ENCODE results near the gene ZNF511.
"Not testable (repeated sequence)": the region's sequence is repeated elsewhere in the genome, so short reads cannot be mapped to it uniquely, and the experiment has no call there.

Gene ZNF511, protein sequence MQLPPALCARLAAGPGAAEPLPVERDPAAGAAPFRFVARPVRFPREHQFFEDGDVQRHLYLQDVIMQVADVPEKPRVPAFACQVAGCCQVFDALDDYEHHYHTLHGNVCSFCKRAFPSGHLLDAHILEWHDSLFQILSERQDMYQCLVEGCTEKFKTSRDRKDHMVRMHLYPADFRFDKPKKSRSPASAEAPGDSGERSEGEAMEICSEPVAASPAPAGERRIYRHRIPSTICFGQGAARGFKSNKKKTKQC

DNA sequence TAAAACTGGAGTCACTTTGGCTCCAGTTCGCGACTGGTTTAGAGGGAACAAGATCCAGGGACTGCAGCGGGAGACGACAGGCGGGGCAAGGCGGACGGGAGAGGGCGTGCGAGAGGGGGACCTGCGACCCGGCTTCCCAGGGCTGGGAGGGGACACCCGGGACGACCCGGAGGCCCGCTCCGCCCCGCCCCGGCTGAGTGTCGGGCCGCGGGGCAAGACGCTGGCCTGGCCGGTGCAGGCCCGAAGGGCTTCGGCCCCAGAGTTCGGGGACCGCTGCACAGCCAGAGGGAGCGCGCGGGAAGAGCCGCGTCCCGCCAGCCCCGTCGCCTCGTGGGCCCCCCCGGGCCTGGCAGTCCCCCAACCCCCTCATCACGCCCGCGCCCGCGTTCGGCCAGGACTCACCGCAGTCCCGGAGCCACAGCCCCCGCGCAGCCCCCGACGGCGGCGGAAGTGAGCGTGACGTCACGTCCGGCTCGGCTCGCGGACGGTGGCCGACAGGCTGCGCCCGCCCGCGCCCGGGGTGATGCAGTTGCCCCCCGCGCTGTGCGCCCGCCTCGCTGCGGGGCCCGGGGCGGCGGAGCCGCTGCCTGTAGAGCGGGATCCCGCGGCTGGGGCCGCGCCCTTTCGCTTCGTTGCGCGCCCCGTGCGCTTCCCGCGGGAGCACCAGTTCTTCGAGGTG lies at the start of gene ZNF511, which contains the start of gene TUBGCP2:
TSS of gene ZNF511 (plus strand) at position 494 of the 679 bp plus-strand sequence. CDS start at position 524, 30 bp downstream.
TSS of gene TUBGCP2 (minus strand) at position 452 of the 679 bp plus-strand sequence. CDS start 5,931 bp downstream, outside the sequence.
- peak; percentile 77 to 83 for DNase-seq

DNA sequence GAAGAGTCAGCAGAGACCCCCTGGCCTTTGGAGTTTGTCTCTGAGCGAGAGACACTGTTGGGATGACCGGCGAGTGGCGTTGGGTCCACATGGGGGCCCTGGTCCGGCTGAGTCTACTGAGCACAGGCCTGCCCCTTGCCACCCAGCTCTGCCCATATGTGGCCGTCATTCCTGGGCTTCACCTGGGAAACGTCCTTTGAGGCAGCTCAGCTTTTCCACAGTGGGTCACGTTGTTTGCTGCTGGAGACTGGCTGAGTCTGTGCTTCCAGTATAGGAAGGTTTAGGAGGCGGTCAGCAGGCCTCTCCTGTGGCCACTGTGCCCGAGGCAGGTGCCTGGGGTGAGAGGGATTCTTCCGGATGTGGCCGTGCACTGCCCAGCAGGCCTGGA lies 49.1 kb upstream of the ZNF511 start:
- DNase-seq: no peak

DNA sequence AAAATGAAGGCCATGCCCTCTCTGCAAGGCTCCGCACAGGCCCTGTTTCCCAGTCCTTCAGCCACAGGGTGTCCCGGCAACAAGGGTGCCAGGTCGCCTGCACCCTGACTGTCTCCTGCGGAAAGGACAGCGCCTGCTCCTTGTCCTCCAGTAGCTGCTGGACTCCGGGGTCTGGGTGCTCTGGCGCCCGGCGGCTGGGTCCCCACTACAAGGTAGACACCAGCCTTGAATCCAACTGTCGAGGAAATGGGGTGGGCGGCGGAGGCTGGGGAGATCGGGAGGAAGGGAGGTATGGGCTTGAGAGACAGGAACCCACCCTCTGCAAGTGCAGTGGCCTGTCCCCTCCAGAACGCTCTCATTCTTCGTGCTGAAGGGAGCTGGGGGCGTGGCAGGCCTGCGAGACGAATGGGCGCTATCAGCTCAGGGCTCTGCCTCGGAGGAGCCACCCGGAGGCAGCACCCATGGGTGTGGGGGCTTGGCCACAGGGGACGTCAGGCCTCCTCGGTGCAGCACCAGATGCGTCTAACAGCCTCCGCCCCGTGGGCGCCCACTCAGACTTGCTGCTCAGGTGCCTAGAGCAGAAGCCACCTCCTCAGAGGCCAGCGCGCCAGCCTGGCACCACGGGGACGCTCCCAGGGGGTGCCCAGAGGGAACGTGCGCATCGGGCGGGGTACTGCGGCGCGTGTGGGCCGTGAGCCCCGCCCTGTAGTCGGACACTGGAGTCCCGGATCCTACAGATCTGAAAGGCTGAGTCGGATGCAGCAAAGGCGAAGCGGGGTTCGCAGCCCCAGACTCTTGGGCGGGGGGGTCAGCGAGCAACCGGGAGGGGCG lies 47.6 kb upstream of the ZNF511 start:
- peak; percentile 24 to 47 for DNase-seq

DNA sequence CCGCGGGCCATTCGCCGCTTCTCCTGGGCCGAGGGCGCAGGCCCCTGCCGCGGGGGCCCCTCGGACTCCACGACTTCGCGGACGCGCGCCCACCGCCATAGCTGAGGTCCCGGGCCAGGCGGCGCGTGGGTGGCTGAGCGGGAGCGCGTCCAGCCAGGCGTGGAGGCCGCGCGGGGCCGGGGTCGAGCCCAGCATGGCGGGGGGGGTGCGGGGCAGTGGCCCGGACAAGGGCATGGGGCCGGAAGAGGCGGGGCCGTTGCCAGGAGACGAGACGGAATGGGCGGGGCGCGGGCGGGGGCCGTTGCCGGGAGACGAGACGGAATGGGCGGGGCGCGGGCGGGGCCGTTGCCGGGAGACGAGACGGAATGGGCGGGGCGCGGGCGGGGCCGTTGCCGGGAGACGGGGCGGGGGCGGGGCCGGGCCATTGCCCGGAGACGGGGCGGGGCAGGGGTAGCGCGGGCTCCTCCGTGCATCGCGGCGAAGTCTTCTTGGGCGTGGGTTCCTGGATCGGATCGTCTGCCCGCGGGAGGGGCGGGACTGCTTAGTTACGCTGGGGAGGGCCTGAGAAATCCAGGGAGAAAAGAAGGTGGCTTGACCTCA lies 46.9 kb upstream of the ZNF511 start:
- peak; percentile 43 to 62 for DNase-seq

DNA sequence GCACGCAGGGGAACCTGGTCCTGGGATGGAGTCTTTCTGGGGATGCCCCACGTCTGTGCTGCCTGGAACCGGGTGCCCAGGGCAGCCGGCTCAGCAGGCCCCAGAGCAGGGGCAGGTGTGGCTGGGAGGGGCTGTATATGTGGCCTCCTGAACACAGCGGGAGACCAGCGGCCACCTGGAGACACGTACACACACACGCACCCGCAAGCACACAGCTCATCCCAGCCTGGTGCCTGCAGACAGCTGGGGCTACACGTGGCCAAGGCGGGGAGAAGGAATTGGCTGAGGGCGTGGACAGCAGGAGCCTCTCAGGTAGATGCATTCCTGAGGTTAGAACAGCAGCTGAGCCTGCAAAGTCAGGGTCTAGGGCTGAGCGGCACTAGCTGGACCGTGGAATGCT lies 46.0 kb upstream of the ZNF511 start:
- DNase-seq: no peak

DNA sequence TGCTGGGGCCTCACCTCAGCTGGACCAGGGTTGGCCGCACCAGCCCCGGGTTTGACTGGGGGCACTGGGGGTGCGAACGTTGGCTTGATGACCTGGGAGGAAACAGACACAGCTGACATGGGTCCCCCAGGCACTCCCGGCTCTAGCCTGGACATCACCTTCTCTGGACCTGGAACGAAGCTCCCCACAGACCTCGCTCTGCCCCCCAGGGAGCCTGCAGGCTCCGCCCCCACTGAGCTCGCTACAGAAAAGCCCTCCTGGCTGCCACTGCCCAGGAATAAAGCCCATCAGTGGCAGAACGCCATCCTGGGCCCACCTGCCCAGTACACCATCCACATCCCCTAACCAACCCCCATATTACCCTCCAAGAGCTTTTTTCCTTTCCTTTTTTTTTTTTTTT lies 45.0 kb upstream of the ZNF511 start:
- DNase-seq: no peak

DNA sequence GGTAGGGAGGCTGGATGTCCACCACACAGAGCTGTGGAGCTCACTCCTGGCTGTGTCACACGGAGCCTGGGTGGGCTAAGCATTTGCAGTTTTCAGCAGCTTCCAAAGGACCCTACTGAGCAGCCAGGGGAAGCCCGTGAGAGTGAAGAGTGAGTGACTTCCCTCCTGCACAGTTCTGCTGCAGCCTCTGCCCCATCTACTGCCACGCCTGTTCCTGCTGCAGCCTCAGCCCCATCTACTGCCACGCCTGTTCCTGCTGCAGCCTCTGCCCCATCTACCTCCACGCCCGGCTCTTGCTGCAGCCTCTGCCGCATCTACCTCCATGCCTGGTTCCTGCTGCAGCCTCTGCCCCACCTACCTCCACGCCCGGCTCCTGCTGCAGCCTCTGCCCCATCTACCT lies 44.3 kb upstream of the ZNF511 start:
- DNase-seq: no peak

DNA sequence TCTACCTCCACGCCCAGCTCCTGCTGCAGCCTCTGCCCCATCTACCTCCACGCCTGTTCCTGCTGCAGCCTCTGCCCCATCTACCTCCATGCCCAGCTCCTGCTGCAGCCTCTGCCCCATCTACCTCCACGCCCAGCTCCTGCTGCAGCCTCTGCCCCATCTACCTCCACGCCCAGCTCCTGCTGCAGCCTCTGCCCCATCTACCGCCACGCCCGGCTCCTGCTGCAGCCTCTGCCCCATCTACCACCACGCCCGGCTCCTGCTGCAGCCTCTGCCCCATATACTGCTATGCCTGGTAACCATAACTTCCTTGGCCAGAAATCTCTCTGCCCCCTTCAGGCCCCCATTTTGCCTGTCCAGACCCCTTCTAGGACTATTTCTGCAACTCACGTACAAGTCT lies 43.7 kb upstream of the ZNF511 start:
- not testable (repeated sequence) for DNase-seq

DNA sequence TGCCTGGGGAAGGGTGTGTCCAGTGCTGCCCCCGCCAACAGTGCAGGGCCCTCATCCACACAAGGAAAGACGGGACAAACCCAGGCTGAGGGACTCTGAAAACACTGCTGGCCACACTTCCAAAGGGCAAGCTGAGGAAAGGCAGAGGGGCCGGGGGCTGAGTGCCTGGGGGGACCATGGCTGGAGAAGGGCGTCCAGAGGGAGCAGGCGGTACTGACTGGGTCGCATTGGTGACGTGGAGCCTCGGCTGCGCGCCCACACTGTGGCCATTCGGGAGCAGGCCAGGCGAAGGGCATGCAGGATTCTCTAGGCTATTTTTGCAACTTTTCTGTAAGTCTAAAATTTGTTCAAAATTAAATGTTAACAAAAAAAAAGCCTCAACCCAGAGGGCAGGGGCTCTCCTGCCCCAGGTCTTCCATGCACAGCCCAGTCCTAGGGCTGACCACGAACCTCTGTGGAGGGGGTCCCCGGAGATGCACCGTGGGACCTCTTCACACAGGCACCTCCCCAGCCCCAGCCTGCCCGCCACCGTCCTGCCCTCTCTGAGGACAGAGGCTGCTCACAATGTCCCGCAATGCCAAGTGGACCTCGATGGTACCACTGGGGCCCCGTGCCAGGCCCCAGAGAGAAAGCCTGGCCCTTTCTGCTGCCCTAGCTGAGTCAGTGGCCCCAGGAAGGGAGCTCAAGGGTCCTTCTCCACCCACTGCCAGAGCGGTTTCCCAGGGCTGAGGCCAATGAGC lies 42.5 kb upstream of the ZNF511 start:
- DNase-seq: no peak

DNA sequence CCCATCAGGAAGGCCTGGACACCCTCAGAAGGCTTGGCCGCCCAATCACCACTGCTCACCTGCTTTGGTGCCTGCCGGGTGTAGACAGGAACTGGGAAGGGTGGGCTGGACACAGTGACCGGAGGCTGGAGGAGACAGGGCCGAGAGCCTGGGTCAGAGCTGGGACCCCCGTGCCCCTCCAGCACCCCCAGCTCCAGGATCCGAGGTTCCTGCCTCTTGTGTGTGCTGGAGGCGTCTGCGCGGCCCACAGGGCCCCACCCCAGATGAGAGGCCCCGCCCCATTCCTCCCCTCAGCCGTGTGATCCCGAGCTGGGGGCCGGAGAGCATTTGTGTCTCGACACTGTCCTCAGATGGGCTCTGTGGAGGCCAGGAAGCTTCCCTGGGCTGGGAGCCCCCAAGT lies 41.4 kb upstream of the ZNF511 start:
- no peak for DNase-seq

DNA sequence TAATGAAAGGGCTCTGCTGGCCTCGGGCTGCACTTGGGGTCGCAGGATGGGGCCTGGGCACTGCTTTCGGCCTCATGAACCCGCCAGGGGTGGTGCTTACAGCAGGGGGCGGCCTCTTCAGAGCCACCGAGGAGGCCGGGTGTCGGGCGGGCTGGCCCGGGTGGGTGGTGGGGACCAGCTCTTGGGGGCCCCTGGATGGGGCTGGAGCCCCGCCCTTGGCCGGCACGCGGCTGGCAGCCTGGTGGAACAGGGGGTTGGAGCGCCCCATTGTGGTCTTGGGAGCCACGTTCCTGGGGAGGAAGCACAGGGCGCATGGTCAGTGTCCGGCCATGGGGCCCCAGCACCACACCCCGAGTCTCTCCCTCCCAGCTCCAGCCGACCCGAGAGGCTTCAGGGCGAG lies 40.9 kb upstream of the ZNF511 start:
- no peak for DNase-seq

DNA sequence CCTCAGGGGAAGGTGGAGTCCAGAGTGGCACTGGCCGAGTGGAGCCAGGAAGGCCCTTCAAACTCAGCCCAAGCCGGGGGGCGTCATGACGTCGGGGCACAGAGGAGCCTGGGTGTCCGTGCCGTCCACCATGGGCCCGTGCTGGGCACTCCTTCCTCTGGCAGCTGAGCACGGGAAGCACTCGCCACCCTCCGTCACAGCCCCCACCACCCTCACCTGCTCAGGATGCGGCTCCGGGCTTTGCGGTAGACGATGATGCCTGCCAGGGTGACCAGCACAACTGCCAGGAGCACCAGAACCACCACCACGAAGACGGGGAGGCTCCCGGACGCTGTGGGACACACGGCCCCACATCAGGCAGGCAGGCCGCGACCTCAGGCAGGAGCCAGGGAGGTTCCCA lies 40.2 kb upstream of the ZNF511 start:
- DNase-seq: no peak

DNA sequence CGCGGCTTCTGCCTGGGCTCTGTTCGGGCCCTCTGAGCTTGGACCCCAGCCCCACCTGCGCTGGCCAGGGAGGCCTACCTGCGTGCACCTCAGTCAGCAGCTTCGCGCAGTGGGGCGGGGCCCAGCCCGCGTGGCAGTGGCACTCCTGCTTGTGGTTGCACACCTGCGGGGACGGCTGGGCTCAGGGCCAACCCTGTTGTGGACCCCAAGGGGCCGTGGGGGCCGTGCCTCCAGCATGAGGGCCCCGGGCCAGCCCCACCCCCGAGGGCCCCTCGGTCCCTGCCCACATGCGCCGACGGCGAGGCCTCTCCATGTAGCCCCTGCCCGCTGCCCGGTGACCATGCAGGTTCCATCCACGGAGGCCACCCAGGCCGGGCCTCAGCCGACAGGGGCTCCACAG lies 39.3 kb upstream of the ZNF511 start:
- no peak for DNase-seq

DNA sequence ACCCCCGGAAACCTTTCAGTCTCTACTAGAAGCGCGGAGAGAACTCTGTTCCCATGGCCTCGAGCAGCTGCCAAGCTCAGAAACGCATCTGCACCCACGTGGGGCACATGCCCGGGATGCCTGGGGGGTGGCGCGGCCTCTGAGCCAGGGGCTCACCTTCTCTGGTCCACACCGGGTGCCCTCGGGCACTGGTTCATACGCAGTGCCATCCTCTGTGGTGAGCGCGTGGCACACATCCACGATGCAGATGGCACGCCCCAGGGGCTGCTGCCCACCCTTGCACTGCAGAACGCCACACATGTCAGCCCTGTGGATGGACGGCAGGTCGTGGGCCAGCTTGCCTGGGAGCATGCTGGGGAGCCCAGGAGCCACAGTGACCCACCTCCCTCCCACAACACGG lies 38.5 kb upstream of the ZNF511 start:
- no peak for DNase-seq

DNA sequence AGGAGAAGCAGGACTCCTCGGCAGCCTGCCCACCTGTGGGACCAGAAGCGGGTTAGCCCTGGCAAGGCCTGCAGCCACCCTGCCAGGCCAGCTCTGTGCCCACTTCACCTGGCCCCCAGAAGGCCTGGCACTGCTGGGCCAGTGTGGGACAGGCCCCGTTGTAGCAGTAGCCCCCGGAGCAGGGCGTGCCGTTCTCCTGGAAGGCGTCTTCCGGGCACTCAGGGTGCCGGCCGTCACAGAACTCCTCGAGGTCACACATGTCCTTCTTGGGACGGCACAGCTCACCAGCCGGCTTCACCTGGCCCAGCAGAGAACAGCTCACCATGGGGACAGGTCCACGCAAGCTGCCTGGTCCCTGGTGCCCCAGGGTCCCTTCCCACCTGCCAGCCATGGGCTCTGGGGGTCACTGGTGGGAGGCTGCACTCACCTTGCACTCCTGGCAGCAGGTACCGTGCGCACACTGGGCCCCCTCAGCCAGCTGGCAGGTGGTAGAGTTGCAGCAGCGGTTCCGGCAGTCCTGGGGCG lies 37.9 kb upstream of the ZNF511 start:
- no peak for DNase-seq

DNA sequence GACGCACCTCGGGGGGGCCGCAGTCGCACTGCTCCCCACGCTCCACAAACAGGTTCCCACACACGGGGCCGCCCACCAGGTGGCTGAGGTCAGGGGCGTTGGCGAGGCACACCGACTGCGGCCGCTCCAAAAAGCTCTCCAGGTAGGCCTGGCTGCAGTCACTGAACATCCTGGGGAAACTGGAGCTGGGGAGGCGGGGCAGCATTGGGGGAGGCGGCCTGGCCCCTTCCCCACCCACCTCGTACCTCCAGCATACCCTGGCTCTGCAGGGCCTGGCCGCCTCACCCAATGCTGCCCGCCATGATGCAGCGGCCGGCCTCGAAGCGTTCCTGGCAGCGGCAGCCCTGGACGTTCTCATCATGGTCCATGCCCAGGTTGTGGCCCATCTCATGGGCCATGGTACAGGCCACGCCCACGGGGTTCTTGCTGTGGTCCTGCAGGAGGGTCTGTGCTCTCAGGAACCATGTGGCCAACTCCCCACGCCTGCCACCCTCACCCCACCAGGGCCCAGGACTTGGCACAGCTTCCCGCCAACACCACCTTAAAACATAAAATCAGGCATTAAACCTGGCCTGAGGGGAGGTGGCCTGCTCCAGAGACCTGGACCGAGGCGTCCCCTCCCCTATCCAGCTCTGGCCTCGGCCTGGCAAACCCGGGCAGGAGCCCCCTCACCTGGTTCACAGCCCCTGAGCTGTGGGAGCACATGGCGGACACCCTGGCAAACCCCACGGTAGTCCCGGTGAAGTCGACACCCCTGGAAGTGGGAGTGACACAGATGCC lies 37.0 kb upstream of the ZNF511 start:
- no peak for DNase-seq

DNA sequence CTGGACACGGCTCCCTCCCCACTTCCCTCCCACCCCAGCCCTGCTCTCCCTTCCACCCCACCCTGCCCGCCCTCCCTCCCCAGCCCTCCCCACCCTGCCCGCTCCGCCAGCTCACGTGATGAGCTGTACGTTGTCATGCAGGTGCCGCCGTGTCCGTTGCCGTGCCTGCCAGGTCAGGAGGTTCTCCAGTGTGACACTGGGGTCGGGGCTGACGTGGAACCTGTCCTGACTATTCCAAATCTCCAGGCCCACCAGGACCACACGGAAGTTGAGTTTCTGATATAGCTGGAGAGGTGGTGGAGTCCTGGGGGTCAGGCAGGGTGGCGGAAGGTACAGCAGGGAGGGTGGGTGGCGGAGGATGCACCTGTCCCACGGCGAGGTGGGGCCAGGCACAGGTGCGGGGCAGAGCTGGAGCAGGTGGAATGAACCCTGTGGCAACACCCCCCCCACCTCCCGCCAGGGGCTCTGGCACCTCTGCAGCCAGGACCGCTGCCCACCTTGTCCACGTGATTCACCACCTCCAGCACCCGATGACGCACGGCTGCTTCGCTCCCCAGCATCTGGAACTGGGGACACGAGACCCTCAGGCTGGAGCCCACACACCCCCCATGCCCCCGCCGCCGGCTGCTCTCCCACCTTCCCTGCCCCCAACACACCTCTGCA lies 36.3 kb upstream of the ZNF511 start:
- DNase-seq: no peak

DNA sequence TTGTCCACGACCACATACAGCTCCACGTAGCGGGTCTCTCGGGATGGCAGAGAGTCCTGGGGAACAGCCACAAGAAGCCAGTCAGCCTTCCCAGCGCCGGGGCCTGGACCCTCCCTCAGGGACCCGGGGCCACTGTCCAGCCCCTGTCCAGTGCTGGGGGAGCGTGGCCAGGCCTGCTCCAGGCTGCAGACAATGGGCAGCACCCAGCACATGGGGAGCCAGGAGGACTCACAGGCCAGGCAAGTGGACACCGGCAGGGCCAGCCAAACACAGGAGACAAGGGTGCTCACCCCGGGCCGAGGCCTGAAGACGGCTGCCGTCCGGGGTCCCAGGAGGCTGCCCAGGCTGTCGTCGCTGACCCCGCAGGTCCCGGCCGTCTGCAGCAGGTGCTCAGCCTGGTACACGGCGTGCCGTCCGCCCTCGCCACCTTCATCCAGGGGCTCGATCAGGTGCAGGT lies 35.7 kb upstream of the ZNF511 start:
- no peak for DNase-seq

DNA sequence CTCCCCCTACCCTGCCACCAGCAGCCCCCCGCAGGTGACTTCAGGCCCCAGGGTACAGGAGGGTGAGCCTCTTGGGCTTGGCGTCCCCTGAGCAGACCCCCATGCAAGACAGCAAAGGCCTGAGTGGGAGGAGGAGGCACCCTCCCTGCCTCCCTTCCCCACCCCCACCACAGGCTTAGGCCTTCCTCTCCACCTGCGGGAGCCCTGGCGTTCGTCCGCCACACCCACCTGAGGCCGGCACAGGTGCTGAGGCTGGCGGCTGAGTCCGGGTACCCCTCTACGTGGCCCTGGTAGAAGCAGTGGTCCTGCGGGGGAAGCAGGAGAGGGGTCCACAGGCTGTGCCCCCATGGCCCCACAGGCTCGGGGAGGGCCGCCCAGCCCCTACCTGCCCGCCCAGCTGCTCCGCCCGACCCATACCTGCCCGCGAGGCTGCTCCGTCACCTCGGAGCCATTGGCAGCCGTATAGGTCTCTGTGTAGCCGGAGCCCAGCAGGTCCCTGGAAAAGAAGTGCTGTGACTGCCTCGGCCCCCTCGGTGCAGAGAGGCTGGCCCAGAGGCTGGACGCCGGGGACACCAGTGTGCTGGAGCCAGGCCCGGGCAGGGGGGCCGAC lies 35.1 kb upstream of the ZNF511 start:
- DNase-seq: no peak

All from Kasumi-1 (cell line).